PC-9 (cell line): ENCODE measurements around the gene CLDN6. TPM values are rescaled to one million over a fixed set of nuclear protein-coding genes. Genes with fewer than 3 reads are reported as not detected.

Experiments
- BruUV-seq: library from RNA; stranded (reverse); fragments of 400-500 nt; replicated peaks from 2 replicates; lab custom pipeline; 2021; lab: Mats Ljungman, UMichigan
- CTCF ChIA-PET: fragments of 300-600 bp; sonication (Branson Sonifier 250); formaldehyde crosslinking; loops from one replicate; lab custom pipeline; 2022; ENCODE audit warnings: antibody characterized with exemption; lab: Charles Lee
- POLR2A ChIA-PET: fragments of 300-600 bp; sonication (Branson Sonifier 250); formaldehyde crosslinking; loops from one replicate; lab custom pipeline; 2022; ENCODE audit warnings: antibody characterized with exemption; ENCODE audit not compliant: unreplicated experiment; lab: Charles Lee
- DNase-seq, 2 experiments: peaks; one replicate each; pipeline versions ENCODE4 v3.0.0 to v3.0.0-alpha.2; 2015 to 2022; ENCODE audit warnings: mixed read lengths in 1 of 2
- H2AFZ ChIP-seq: fragments of 200-600 bp; sonication (generic); 2 replicates; pipeline ENCODE4 v1.8.1; 2017; ENCODE audit warnings: antibody characterized with exemption
- H3F3A ChIP-seq: fragments of 200-600 bp; sonication (generic); 2 replicates; pipeline ENCODE4 v1.8.1; 2017; ENCODE audit warnings: antibody characterized with exemption, mild to moderate bottlenecking, low read depth; ENCODE audit not compliant: insufficient read depth
- H3K27ac ChIP-seq: fragments of 200-600 bp; sonication (generic); 2 replicates; pipeline ENCODE4 v1.6.1; 2016; ENCODE audit warnings: mixed run types
- H3K27me3 ChIP-seq: fragments of 200-600 bp; sonication (generic); 2 replicates; pipeline ENCODE4 v1.6.1; 2016; ENCODE audit warnings: low read depth, mixed run types; ENCODE audit not compliant: insufficient read depth
- H3K36me3 ChIP-seq: fragments of 200-600 bp; sonication (generic); 2 replicates; pipeline ENCODE4 v1.6.1; 2016; ENCODE audit warnings: low read depth, mixed run types
- H3K4me1 ChIP-seq: fragments of 200-600 bp; sonication (generic); replicated peaks from 2 replicates; pipeline ENCODE4 v1.6.1; 2016; ENCODE audit warnings: mixed run types; ENCODE audit not compliant: insufficient read depth
- H3K4me2 ChIP-seq: fragments of 200-600 bp; sonication (generic); 2 replicates; pipeline ENCODE4 v1.6.1; 2017; ENCODE audit warnings: mixed run types
- H3K4me3 ChIP-seq: fragments of 200-600 bp; sonication (generic); 2 replicates; pipeline ENCODE4 v1.6.1; 2016; ENCODE audit warnings: mixed run types
- H3K79me2 ChIP-seq: fragments of 200-600 bp; sonication (generic); 2 replicates; pipeline ENCODE4 v1.6.1; 2017; ENCODE audit warnings: low read depth, mixed run types
- H3K9me2 ChIP-seq: fragments of 200-600 bp; sonication (generic); 2 replicates; pipeline ENCODE4 v1.8.1; 2017; ENCODE audit warnings: mild to moderate bottlenecking; ENCODE audit not compliant: insufficient read depth
- H3K9me3 ChIP-seq: fragments of 200-600 bp; sonication (generic); 2 replicates; pipeline ENCODE4 v1.8.1; 2016; ENCODE audit warnings: low read depth; ENCODE audit not compliant: insufficient read depth
- H4K20me1 ChIP-seq: fragments of 200-600 bp; sonication (generic); 2 replicates; pipeline ENCODE4 v1.8.1; 2017; ENCODE audit not compliant: insufficient read depth
- CTCF ChIP-seq: fragments of 200-600 bp; sonication (generic); conservative IDR thresholded peaks from 2 replicates; pipeline ENCODE4 v1.6.1; 2017; ENCODE audit warnings: mixed run types, antibody characterized with exemption, mild to moderate bottlenecking, moderate library complexity
- EZH2 ChIP-seq: fragments of 200-600 bp; sonication (generic); IDR thresholded peaks from 2 replicates; pipeline ENCODE4 v1.8.0; 2017; ENCODE audit warnings: antibody characterized with exemption, low read depth
- intact Hi-C: fragments of 100-400 bp; cut with micrococcal nuclease; formaldehyde crosslinking; loops from one replicate; pipeline ENCODE4 v1.10.0; 2022; ENCODE audit not compliant: unreplicated experiment
- total RNA-seq: library from RNA; stranded (reverse); gene quantifications from 2 replicates; pipeline ENCODE4 v1.2.3, GENCODE V29; 2021

Gene CLDN6
- total RNA-seq, 1 experiment from 2014 or later: 0.26 TPM

DNA sequence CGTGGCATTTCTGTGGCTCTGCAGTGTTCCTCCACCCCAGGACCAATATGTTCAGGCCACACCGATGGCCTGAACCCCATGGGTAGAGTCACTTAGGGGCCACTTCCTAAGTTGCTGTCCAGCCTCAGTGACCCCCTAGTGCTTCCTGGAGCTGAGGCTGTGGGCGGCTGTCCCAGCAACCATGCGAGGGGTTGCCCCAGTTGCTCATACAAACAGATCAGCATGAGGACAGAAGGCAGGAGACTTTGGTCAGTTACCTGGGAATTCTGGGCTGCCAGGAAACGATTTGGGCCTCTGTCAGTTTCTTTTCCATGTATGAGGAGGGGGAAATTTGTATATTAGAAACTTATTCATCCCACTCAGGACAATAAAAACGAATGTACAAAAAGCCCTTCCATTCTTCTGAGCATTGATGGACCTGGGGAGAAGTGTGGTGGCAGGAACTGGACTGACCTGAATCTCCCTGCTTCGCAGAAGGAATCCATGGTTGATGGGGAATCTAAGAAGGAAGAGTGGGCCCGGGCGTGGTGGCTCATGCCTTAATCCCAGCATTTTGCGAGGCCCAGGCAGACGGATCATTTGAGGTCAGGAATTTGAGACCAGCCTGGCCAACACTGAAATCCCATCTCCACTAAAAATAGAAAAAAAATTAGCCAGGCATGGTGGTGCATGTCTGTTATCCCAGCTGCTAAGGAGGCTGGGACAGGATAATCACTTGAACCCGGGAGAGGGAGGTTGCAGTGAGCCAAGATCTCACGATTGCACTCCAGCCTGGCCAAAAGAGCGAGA lies 42.5 kb upstream of the CLDN6 start:
- no peaks in the 10 kb centered on the region for H4K20me1 ChIP-seq
- no peak for DNase-seq
- no peaks in the 10 kb centered on the region for H3K36me3 ChIP-seq
- intact Hi-C loops: no loop called here
- peaks cover 8% of the 10 kb centered on the region; the same call in 1 of the 2 replicates for H3F3A ChIP-seq
- no peaks in the 10 kb centered on the region for H3K9me2 ChIP-seq
- H3K27me3 ChIP-seq: no peaks in the 10 kb centered on the region
- no peak overlapping the region for H3K4me3 ChIP-seq
- no peak overlapping the region for H3K4me2 ChIP-seq
- H3K9me3 ChIP-seq: no peaks in the 10 kb centered on the region
- H3K79me2 ChIP-seq: no peaks in the 10 kb centered on the region
- ChIA-PET CTCF (interaction anchor here (1.1 to 2.2 kb wide), 3 partner anchors 10 to 69 kb away, joined by 3 to 13 read pairs (median 11); no protein-coding TSS in a partner anchor), POLR2A (no interaction called here)
- no peak overlapping the region for H2AFZ ChIP-seq
- no TSS peak for BruUV-seq
- no peak for TF ChIP-seq CTCF
- no peak for TF ChIP-seq EZH2
- H3K4me1 ChIP-seq: peaks cover 10% of the 10 kb centered on the region; the same call in 1 of the 2 replicates
- no peak overlapping the region for H3K27ac ChIP-seq

DNA sequence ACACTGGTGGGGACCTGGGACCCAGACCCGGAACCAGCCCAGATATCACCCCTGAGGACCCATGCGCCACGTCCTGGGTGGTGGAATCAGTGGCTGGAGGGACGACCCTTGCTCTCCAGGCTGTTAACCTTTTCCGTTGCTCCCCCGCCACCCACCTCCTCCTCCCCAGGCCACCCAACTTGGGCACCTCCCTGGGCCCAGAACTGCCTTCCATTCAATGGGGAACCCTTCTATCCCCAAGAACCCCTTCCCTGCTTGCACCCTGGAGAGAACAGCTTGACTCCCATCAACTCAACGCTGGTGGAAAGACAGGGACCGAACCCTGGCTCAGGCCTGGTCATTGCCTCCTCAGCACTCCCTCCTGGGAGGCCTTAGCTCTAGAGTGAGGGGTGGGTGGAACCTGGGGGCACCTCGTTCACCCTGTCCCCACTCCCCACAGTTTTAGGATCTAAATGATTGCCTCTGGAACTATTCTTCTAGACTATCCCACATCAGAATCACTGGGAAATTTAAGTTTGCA lies 41.8 kb upstream of the CLDN6 start:
- H3K4me1 ChIP-seq: peaks cover 10% of the 10 kb centered on the region; the same call in 1 of the 2 replicates
- CTCF ChIA-PET: interaction anchor here (0.7 to 2.2 kb wide), 5 partner anchors 9 to 69 kb away, joined by 3 to 13 read pairs (median 7); no protein-coding TSS in a partner anchor
- POLR2A ChIA-PET: interaction anchor here (0.6 kb wide), 2 partner anchors 20 to 91 kb away, joined by 3 to 4 read pairs; no protein-coding TSS in a partner anchor
- no peaks in the 10 kb centered on the region for H3K79me2 ChIP-seq
- intact Hi-C loops: loop anchor here (1.0 to 5.0 kb wide), 6 partner anchors 28 to 108 kb away; partner anchors contain the start of gene ZNF205
- peak overlapping the region; percentile 82 for H3K4me2 ChIP-seq
- DNase-seq: no peak
- no peak overlapping the region for H3K27ac ChIP-seq
- peak overlapping the region; percentile 84 for H2AFZ ChIP-seq
- TF ChIP-seq EZH2 (no peak), CTCF (no peak)
- H3K9me2 ChIP-seq: no peaks in the 10 kb centered on the region
- BruUV-seq: TSS peak; percentile 93
- H3K27me3 ChIP-seq: no peaks in the 10 kb centered on the region
- H3K4me3 ChIP-seq: peak overlapping the region; percentile 88; the same call in 1 of the 2 replicates
- no peaks in the 10 kb centered on the region for H3K9me3 ChIP-seq
- H3K36me3 ChIP-seq: no peaks in the 10 kb centered on the region
- H4K20me1 ChIP-seq: no peaks in the 10 kb centered on the region
- H3F3A ChIP-seq: peaks cover 8% of the 10 kb centered on the region; the same call in 1 of the 2 replicates

DNA sequence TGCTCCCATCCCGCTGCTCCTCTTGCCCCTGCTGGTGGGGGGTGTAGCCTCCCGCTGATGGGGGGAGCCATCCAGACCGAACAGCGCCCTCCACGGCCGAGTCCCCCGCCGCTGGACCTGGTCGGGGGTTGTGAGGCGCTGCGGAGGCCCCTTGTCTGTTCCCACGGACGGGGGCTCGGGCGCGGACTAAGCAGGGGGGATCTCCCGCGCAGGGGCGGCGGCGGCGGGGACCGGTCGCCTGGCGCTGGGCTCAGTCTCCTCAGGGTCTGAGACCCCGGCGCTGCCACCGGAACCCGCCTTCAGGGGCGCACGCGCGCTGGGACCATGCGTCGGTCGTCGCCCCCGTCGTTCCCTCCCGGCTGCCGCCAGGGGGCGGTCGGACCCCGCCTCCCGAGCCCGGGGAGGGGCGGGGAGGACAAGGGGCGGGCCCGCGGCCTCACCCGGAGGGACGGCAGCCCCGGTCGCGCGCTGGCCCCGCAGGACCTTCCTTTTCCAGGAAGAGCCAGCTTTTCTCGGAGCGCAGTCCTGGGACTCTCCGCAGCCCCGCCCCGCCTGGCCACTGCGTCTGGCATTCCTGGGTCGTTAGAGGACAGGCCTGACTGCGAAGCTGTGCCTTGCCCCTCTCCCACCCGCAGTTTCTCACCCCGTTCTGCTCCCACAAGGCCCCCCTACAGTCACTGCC lies 41.2 kb upstream of the CLDN6 start:
- H3K4me1 ChIP-seq: peaks cover 10% of the 10 kb centered on the region; the same call in 1 of the 2 replicates
- intact Hi-C loops: loop anchor here (1.0 to 5.0 kb wide), 6 partner anchors 28 to 108 kb away; partner anchors contain the start of gene ZNF205
- peak overlapping the region; percentile 82 for H3K4me2 ChIP-seq
- no peaks in the 10 kb centered on the region for H3K9me2 ChIP-seq
- TF ChIP-seq CTCF: peak; percentile 85
- no peak for TF ChIP-seq EZH2
- POLR2A ChIA-PET: interaction anchor here (0.6 kb wide), 2 partner anchors 20 to 91 kb away, joined by 3 to 4 read pairs; no protein-coding TSS in a partner anchor
- H3F3A ChIP-seq: peaks cover 8% of the 10 kb centered on the region; the same call in 1 of the 2 replicates
- no peaks in the 10 kb centered on the region for H3K36me3 ChIP-seq
- no peaks in the 10 kb centered on the region for H3K27me3 ChIP-seq
- no peak overlapping the region for H3K27ac ChIP-seq
- no peaks in the 10 kb centered on the region for H3K9me3 ChIP-seq
- H3K79me2 ChIP-seq: no peaks in the 10 kb centered on the region
- peak; percentile 71 to 98 for DNase-seq
- no peaks in the 10 kb centered on the region for H4K20me1 ChIP-seq
- CTCF ChIA-PET: interaction anchor here (0.6 to 2.2 kb wide), 12 partner anchors 8 to 303 kb away, joined by 3 to 13 read pairs (median 3); partner anchors contain the start of gene ZNF205
- no TSS peak for BruUV-seq
- H2AFZ ChIP-seq: peak overlapping the region; percentile 98
- peak overlapping the region; percentile 88 for H3K4me3 ChIP-seq
